ENCODE data around the gene CD28.
"Not testable (repeated sequence)": the region's sequence is repeated elsewhere in the genome, so short reads cannot be mapped to it uniquely, and the experiment has no call there.

GRCh38 chr2:203698410-203698809 lies 8.0 kb upstream of the CD28 start:
- TF ChIP-seq POLR2A (IDR thresholded peaks at IDR 0.05; ENCODE audit: low read length); GATA1 (IDR thresholded peaks at IDR 0.05; ENCODE audit: low read depth, low read length): not testable (repeated sequence)

All from erythroblast (primary cell).